KMS-11 (cell line): ENCODE data around the gene CTBP2.

Source experiments
- H2AFZ ChIP-seq: fragments of 200-600 bp; sonication (generic); 2 replicates; pipeline ENCODE4 v1.6.1; 2016; ENCODE audit warnings: antibody characterized with exemption, mixed run types, low read depth
- H3K27ac ChIP-seq: fragments of 200-600 bp; sonication (generic); 2 replicates; pipeline ENCODE4 v1.6.1; 2016; ENCODE audit warnings: mild to moderate bottlenecking, mixed run types
- H3K27me3 ChIP-seq: fragments of 200-600 bp; sonication (generic); 2 replicates; pipeline ENCODE4 v1.6.1; 2017; ENCODE audit warnings: mild to moderate bottlenecking, low read depth, mixed run types, moderate library complexity; ENCODE audit not compliant: insufficient read depth
- H3K36me3 ChIP-seq: fragments of 200-600 bp; sonication (generic); 2 replicates; pipeline ENCODE4 v1.6.1; 2017; ENCODE audit warnings: mild to moderate bottlenecking, mixed run types; ENCODE audit not compliant: insufficient read depth
- H3K4me1 ChIP-seq: fragments of 200-600 bp; sonication (generic); 2 replicates; pipeline ENCODE4 v1.6.1; 2016; ENCODE audit warnings: mild to moderate bottlenecking, low read depth, mixed run types; ENCODE audit not compliant: poor library complexity, severe bottlenecking
- H3K4me2 ChIP-seq: fragments of 200-600 bp; sonication (generic); 2 replicates; pipeline ENCODE4 v1.7.0; 2016; ENCODE audit warnings: mild to moderate bottlenecking, mixed run types
- H3K4me3 ChIP-seq: fragments of 200-600 bp; sonication (generic); IDR thresholded peaks from 2 replicates; pipeline ENCODE4 v1.6.1; 2017; ENCODE audit warnings: low read depth, low read length, mixed read lengths; ENCODE audit not compliant: insufficient read depth
- H3K79me2 ChIP-seq: fragments of 200-600 bp; sonication (generic); 2 replicates; pipeline ENCODE4 v1.6.1; 2016; ENCODE audit warnings: low read depth, mixed run types; ENCODE audit not compliant: insufficient read depth
- H3K9ac ChIP-seq: fragments of 200-600 bp; sonication (generic); 2 replicates; pipeline ENCODE4 v1.6.1; 2016; ENCODE audit warnings: mild to moderate bottlenecking, mixed run types
- H4K20me1 ChIP-seq: fragments of 200-600 bp; sonication (generic); 2 replicates; pipeline ENCODE4 v1.6.1; 2016; ENCODE audit warnings: mild to moderate bottlenecking, mixed run types; ENCODE audit not compliant: insufficient read depth
- CTCF ChIP-seq: fragments of 200-600 bp; sonication (generic); conservative IDR thresholded peaks from 2 replicates; pipeline ENCODE4 v1.6.1; 2017; ENCODE audit warnings: low read depth, mild to moderate bottlenecking, antibody characterized with exemption, low read length, moderate library complexity, mixed read lengths

The CTBP2 gene

GRCh38 chr10:125012851-125013528 lies 147.4 kb downstream of the CTBP2 start:
- Histone ChIP-seq H3K4me3 (no peak overlapping the region), H3K27me3 (no peaks in the 10 kb centered on the region), H2AFZ (no peak overlapping the region), H3K27ac (no peak overlapping the region), H4K20me1 (no peaks in the 10 kb centered on the region), H3K4me2 (no peak overlapping the region), H3K79me2 (no peaks in the 10 kb centered on the region), H3K36me3 (no peaks in the 10 kb centered on the region), H3K4me1 (no peaks in the 10 kb centered on the region), H3K9ac (no peak overlapping the region)
- no peak for TF ChIP-seq CTCF

GRCh38 chr10:125011926-125012705 lies 148.2 kb downstream of the CTBP2 start:
- Histone ChIP-seq H3K36me3 (no peaks in the 10 kb centered on the region), H3K27me3 (no peaks in the 10 kb centered on the region), H2AFZ (no peak overlapping the region), H3K4me3 (no peak overlapping the region), H3K9ac (no peak overlapping the region), H3K4me2 (no peak overlapping the region), H3K79me2 (no peaks in the 10 kb centered on the region), H3K4me1 (no peaks in the 10 kb centered on the region), H4K20me1 (no peaks in the 10 kb centered on the region), H3K27ac (no peak overlapping the region)
- TF ChIP-seq CTCF = no peak

DNA sequence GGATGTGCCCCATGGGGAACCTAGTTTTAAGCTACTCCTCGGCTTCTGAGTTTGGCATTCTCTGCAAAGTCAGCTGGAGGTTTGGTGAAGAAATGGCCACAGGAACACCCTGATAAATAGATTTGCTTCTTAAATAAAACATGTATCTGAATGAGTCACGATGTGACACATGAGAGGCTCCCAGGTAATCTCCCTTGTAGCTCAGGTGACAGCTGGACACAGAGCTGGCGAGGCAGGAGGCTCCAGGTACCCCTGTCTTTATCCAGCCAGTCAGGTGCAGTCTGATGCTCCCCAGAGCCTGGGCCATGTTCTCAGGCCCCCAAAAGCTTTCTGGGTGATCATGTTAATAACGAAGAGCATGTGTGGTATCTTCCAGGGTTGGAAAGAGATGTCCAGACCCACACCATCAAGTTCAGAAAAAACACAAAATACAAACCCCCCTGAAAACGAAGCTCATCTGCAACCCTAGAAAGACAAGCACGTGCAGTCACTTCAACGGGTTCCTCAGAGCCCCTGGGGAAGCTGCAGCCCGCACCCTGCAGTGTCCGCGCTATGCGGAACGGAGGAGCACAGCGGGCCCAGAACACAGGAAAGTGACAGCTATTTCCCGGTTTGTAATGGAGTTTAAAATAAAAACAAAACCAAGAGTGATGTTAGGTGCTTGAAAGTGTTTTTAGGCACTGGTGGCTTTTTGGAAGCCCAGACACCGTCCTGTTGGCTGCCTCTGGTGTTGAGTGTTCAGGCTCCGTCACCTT lies 149.0 kb downstream of the CTBP2 start:
- Histone ChIP-seq H2AFZ (no peak overlapping the region), H3K9ac (no peak overlapping the region), H4K20me1 (no peaks in the 10 kb centered on the region), H3K27ac (no peak overlapping the region), H3K4me2 (no peak overlapping the region), H3K4me3 (no peak overlapping the region), H3K79me2 (no peaks in the 10 kb centered on the region), H3K27me3 (no peaks in the 10 kb centered on the region), H3K36me3 (no peaks in the 10 kb centered on the region), H3K4me1 (no peaks in the 10 kb centered on the region)
- TF ChIP-seq CTCF = no peak

DNA sequence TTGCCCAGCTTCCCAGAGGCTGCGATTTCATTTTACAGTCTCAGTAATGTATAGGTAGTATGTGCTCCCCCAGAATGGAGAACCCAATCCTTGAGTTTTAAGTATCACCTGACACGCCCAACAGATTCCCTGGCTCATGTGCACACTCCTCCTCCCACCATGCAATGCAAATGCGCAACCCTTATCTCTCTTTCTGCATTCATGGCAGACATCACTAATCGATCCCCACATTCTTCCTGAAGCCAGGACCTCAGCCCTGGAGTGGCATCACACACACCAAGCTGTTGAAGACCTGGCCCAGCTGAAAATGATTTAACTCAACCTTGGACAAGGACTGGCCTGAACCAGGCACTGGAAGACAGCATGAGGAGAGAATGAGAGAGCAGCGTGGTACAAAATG lies 150.0 kb downstream of the CTBP2 start:
- H3K36me3 ChIP-seq = no peaks in the 10 kb centered on the region
- H3K9ac ChIP-seq = no peak overlapping the region
- H3K27me3 ChIP-seq = no peaks in the 10 kb centered on the region
- H3K4me2 ChIP-seq = no peak overlapping the region
- no peak overlapping the region for H3K27ac ChIP-seq
- H3K4me1 ChIP-seq = no peaks in the 10 kb centered on the region
- no peaks in the 10 kb centered on the region for H3K79me2 ChIP-seq
- no peak for TF ChIP-seq CTCF
- no peak overlapping the region for H2AFZ ChIP-seq
- no peaks in the 10 kb centered on the region for H4K20me1 ChIP-seq
- no peak overlapping the region for H3K4me3 ChIP-seq
